ENCODE results near the gene RAVER2.
"Not testable (repeated sequence)": the region's sequence is repeated elsewhere in the genome, so short reads cannot be mapped to it uniquely, and the experiment has no call there.

Gene RAVER2

GRCh38 chr1:64817364-64817763 lies 72.5 kb downstream of the RAVER2 start:
- DNase-seq: not testable (repeated sequence)

- DNase-seq: not testable (repeated sequence)
Measured at GRCh38 chr1:64820572-64820971, 75.7 kb downstream of the RAVER2 start.

GRCh38 chr1:64822621-64823020 lies 77.7 kb downstream of the RAVER2 start:
- DNase-seq: no peak

GRCh38 chr1:64823691-64824476 lies 79.0 kb downstream of the RAVER2 start:
- peak; percentile 91 for DNase-seq

- no peak for DNase-seq
Measured at GRCh38 chr1:64826991-64827390, 82.1 kb downstream of the RAVER2 start.

- no peak for DNase-seq
Measured at GRCh38 chr1:64828829-64829228, 84.0 kb downstream of the RAVER2 start.

GRCh38 chr1:64829411-64830029 lies 84.6 kb downstream of the RAVER2 start:
- no peak for DNase-seq

- no peak for DNase-seq
Measured at GRCh38 chr1:64830030-64830651, 85.3 kb downstream of the RAVER2 start.

- no peak for DNase-seq
Measured at GRCh38 chr1:64834734-64835133, 89.9 kb downstream of the RAVER2 start.

- no peak for DNase-seq
Measured at GRCh38 chr1:64836802-64837201, 91.9 kb downstream of the RAVER2 start.

GRCh38 chr1:64838486-64838885 lies 93.6 kb downstream of the RAVER2 start:
- no peak for DNase-seq

- DNase-seq: no peak
Measured at GRCh38 chr1:64839261-64839660, 94.4 kb downstream of the RAVER2 start.

GRCh38 chr1:64839732-64840405 lies 95.0 kb downstream of the RAVER2 start:
- DNase-seq: no peak

GRCh38 chr1:64841330-64842065 lies 96.6 kb downstream of the RAVER2 start:
- DNase-seq: no peak

- no peak for DNase-seq
Measured at GRCh38 chr1:64842224-64842623, 97.3 kb downstream of the RAVER2 start.

GRCh38 chr1:64843675-64844074 lies 98.8 kb downstream of the RAVER2 start:
- no peak for DNase-seq

GRCh38 chr1:64844175-64844574 lies 99.3 kb downstream of the RAVER2 start:
- DNase-seq: no peak

- DNase-seq: no peak
Measured at GRCh38 chr1:64844609-64845008, 99.7 kb downstream of the RAVER2 start.

GRCh38 chr1:64845831-64846425 lies 101.1 kb downstream of the RAVER2 start:
- DNase-seq: no peak

GRCh38 chr1:64846573-64847430 lies 101.9 kb downstream of the RAVER2 start:
- no peak for DNase-seq

GRCh38 chr1:64847666-64848065 lies 102.8 kb downstream of the RAVER2 start:
- no peak for DNase-seq
